ENCODE data around the gene SDR42E1. TPM values are rescaled to one million over a fixed set of nuclear protein-coding genes. Genes with fewer than 3 reads are reported as not detected.

Gene SDR42E1
- total and polyA plus RNA-seq, 2 donors (not counting 3 experiments of a cell fraction or from before 2014, with no cell fraction given): 0.08 TPM; not detected in 1

DNA sequence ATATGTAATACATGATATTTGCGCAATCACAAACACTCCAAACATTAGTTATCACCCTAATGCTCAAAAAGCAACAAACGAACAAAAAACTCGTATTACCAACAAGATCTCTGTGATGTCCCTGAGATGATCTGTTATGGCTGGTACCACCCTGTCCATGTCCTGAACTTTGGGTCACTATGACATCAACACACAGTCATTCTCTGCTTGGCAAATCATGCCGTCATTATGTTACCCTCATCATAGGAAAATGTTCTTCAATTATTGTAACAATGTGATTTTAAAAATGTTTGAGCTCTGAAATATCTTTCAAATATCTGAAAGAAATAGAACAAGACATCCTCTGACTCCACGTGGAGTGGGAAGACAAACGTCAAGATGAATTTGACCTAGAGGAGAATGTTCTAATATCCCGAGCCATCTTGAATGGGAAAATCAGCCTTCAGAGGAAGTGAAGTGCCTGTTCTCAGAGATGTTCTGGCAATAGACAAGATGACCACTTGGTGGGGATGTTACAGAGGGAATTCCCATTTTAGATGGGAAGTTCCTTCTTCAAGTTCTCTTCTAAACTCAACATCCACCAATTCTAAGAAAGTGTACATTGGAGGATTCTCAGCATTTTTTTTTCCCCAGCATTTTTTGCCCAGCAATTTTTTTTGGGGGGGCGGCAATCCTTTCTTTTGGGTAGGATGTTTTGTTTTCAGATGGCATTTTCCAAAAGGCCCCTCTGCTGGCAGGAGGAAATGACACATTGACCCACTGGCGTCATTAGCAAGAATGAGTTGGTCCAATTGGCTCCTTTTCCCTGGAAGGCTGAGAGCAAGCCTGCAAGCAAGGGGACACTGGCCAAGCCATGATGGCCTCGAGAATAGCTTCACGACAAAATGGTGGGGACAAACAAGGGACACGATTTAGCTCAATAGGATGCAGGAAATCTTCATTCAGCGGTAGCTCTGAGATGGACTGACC lies 20.1 kb upstream of the SDR42E1 start:
- POLR2A ChIA-PET: no interaction called here
- TF ChIP-seq MYC (IDR thresholded peaks at IDR 0.05; ENCODE audit: low read depth, low read length) (no peak), JUN (IDR thresholded peaks at IDR 0.05; ENCODE audit: borderline replicate concordance, insufficient read depth, insufficient read length, low read depth) (peak; percentile 18), GATA2 (IDR thresholded peaks at IDR 0.05; ENCODE audit: insufficient read depth, insufficient read length, low read depth, low read length) (no peak), FOS (IDR thresholded peaks at IDR 0.05; ENCODE audit: borderline replicate concordance, insufficient read depth, low read length) (peak; percentile 27), EZH2 (IDR thresholded peaks at IDR 0.05; ENCODE audit: borderline replicate concordance, low read depth, low read length, severe bottlenecking) (no peak), POLR2A (IDR thresholded peaks at IDR 0.05; ENCODE audit: low read depth, low read length) (no peak), POLR2AphosphoS5 (IDR thresholded peaks at IDR 0.05; ENCODE audit: insufficient read depth, low read depth, low read length) (no peak)
- TF ChIP-seq, protein P1, sequence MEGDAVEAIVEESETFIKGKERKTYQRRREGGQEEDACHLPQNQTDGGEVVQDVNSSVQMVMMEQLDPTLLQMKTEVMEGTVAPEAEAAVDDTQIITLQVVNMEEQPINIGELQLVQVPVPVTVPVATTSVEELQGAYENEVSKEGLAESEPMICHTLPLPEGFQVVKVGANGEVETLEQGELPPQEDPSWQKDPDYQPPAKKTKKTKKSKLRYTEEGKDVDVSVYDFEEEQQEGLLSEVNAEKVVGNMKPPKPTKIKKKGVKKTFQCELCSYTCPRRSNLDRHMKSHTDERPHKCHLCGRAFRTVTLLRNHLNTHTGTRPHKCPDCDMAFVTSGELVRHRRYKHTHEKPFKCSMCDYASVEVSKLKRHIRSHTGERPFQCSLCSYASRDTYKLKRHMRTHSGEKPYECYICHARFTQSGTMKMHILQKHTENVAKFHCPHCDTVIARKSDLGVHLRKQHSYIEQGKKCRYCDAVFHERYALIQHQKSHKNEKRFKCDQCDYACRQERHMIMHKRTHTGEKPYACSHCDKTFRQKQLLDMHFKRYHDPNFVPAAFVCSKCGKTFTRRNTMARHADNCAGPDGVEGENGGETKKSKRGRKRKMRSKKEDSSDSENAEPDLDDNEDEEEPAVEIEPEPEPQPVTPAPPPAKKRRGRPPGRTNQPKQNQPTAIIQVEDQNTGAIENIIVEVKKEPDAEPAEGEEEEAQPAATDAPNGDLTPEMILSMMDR (IDR thresholded peaks at IDR 0.05; ENCODE audit: extremely low read depth in 1 of 2, insufficient read depth in 1 of 2, low read depth in 1 of 2, low read length in 2 of 2): peak; percentile 28 to 33
- TF ChIP-seq, protein P2, sequence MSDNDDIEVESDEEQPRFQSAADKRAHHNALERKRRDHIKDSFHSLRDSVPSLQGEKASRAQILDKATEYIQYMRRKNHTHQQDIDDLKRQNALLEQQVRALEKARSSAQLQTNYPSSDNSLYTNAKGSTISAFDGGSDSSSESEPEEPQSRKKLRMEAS (IDR thresholded peaks at IDR 0.05; ENCODE audit: insufficient read depth, insufficient read length): no peak
- BruUV-seq (replicated peaks): no TSS peak
- Histone ChIP-seq H3K27me3 (ENCODE audit: control insufficient read depth in 2 of 2, insufficient read depth in 2 of 2, low read length in 2 of 2) (peaks cover 0 to under 1% of the 10 kb centered on the region in 2 experiments), H3K79me2 (ENCODE audit: control insufficient read depth, insufficient read depth, low read length) (no peaks in the 10 kb centered on the region), H3K4me2 (ENCODE audit: insufficient read depth, low read length) (no peak overlapping the region), H3K36me3 (ENCODE audit: control insufficient read depth in 2 of 2, extremely low read depth in 1 of 2, insufficient read depth in 2 of 2, low read length in 2 of 2) (no peaks in the 10 kb centered on the region), H3K27ac (ENCODE audit: insufficient read depth, low read depth, low read length) (peak overlapping the region; percentile 1), H4K20me1 (replicated peaks; ENCODE audit: control insufficient read depth, extremely low read depth, insufficient read depth, low read length) (no peaks in the 10 kb centered on the region), H3K9me3 (replicated peaks; ENCODE audit: control insufficient read depth, insufficient read depth, low read length) (no peaks in the 10 kb centered on the region), H2AFZ (ENCODE audit: low read depth, low read length) (peak overlapping the region; percentile 14), H3K4me3 (replicated peaks in 1 of 3; ENCODE audit: insufficient read depth in 1 of 3, low read depth in 1 of 3, low read length in 3 of 3) (no peak overlapping the region), H3K9ac (replicated peaks; ENCODE audit: extremely low read depth, insufficient read depth, low read length) (no peak overlapping the region), H3K4me1 (ENCODE audit: control insufficient read depth, extremely low read depth, insufficient read depth, low read length) (peaks cover 32% of the 10 kb centered on the region), H3K9me1 (replicated peaks; ENCODE audit: control insufficient read depth, extremely low read depth, insufficient read depth, low read length) (no peaks in the 10 kb centered on the region)
- peak; percentile 66 for FAIRE-seq
- intact Hi-C loops (cut with micrococcal nuclease): loop anchor here (1.0 to 2.0 kb wide), 2 partner anchors 31 to 199 kb away; no protein-coding TSS in a partner anchor
- CTCF ChIA-PET: interaction anchor here (1.2 to 4.2 kb wide), 4 partner anchors 17 to 199 kb away, joined by 4 to 19 read pairs (median 11); no protein-coding TSS in a partner anchor
- dilution Hi-C loops (cut with MboI; ENCODE audit: extremely low pct_ligation_motif_present, low sequenced_read_pairs): no loop called here
- DNase-seq (ENCODE audit: low read depth, low spot score): peak; percentile 44
